Skeletal muscle cell (primary cell): Measurements from ENCODE around the gene DHRS1.

ENCODE experiments used
- DNase-seq: peaks from one replicate; pipeline ENCODE4 v3.0.0-alpha.2; 2010; ENCODE audit warnings: low read depth
- H3K4me3 ChIP-seq: 2 replicates; pipeline ENCODE4 v1.5.1; 2011; ENCODE audit warnings: low read depth, mild to moderate bottlenecking, control low read depth, low read length, moderate library complexity

DHRS1 gene

GRCh38 chr14:24310646-24311604 lies 11.3 kb upstream of the DHRS1 start, which contains the start of gene LTB4R:
Gene LTB4R, plus strand, starts transcription at chr14:24311502. Its CDS starts 4,150 bp downstream, at chr14:24315652.
- peak within 1 kb of the TSS; percentile 29 for H3K4me3 ChIP-seq
- no peak for DNase-seq

- DNase-seq = no peak
- H3K4me3 ChIP-seq = peak overlapping the region; percentile 15
Measured at GRCh38 chr14:24310265-24310645, 10.7 kb upstream of the DHRS1 start.

- H3K4me3 ChIP-seq = peak within 1 kb of the TSS; percentile 29
- no peak for DNase-seq
Measured at GRCh38 chr14:24309538-24310264, 10.1 kb upstream of the DHRS1 start, which contains the start of gene LTB4R2. Gene LTB4R2, plus strand, starts transcription at chr14:24310140. Its CDS starts 525 bp downstream, at chr14:24310665.

- no peak overlapping the region for H3K4me3 ChIP-seq
- no peak for DNase-seq
Measured at GRCh38 chr14:24308342-24309124, 9.0 kb upstream of the DHRS1 start.

- no peak within 1 kb of the TSS for H3K4me3 ChIP-seq
- no peak for DNase-seq
Measured at GRCh38 chr14:24307575-24308341, 8.2 kb upstream of the DHRS1 start, which contains the start of gene CIDEB. Gene CIDEB, minus strand, starts transcription at chr14:24307977. Its CDS starts 119 bp downstream, at chr14:24307858.

- H3K4me3 ChIP-seq = no peak overlapping the region
- no peak for DNase-seq
Measured at GRCh38 chr14:24307156-24307574, 7.6 kb upstream of the DHRS1 start.

GRCh38 chr14:24304019-24304387 lies 4.4 kb upstream of the DHRS1 start:
- no peak for DNase-seq
- no peak overlapping the region for H3K4me3 ChIP-seq

- peak overlapping the region; percentile 90 for H3K4me3 ChIP-seq
- DNase-seq = no peak
Measured at GRCh38 chr14:24300326-24300980, 873 bp upstream of the DHRS1 start.

- H3K4me3 ChIP-seq = peak overlapping the region; percentile 90
- DNase-seq = no peak
Measured at GRCh38 chr14:24298892-24299254, 707 bp downstream of the DHRS1 start.

GRCh38 chr14:24297190-24297964 lies 2.2 kb downstream of the DHRS1 start:
- H3K4me3 ChIP-seq = no peak overlapping the region
- no peak for DNase-seq

GRCh38 chr14:24296341-24297157 lies 3.0 kb downstream of the DHRS1 start:
- H3K4me3 ChIP-seq = no peak overlapping the region
- DNase-seq = peak; percentile 86

- no peak for DNase-seq
- no peak overlapping the region for H3K4me3 ChIP-seq
Measured at GRCh38 chr14:24293525-24293924, 6.1 kb downstream of the DHRS1 start.

GRCh38 chr14:24292118-24292807 lies 7.3 kb downstream of the DHRS1 start:
- H3K4me3 ChIP-seq = no peak overlapping the region
- DNase-seq = no peak

GRCh38 chr14:24291446-24292117 lies 8.0 kb downstream of the DHRS1 start:
- H3K4me3 ChIP-seq = no peak overlapping the region
- DNase-seq = no peak

- no peak for DNase-seq
- no peak overlapping the region for H3K4me3 ChIP-seq
Measured at GRCh38 chr14:24290746-24291145, 8.8 kb downstream of the DHRS1 start.
